Heart right ventricle (tissue), 16 donors: ENCODE measurements around the gene ATG7. TPM values are rescaled to one million over a fixed set of nuclear protein-coding genes. Genes with fewer than 3 reads are reported as not detected.

ENCODE experiments used
- ATAC-seq, 8 donors: fragments of 200-7000 bp; cut with Tn5 transposase; one replicate each; pipeline ENCODE4 v1.9.1; 2020; ENCODE audit warnings: mild to moderate bottlenecking in 8 of 8, moderate library complexity in 8 of 8, moderate number of reproducible peaks in 1 of 8
- DNase-seq, 2 donors: peaks; one replicate each; pipeline ENCODE4 v3.0.0-alpha.2; 2020
- H3K27ac ChIP-seq, 10 donors: fragments of 200-600 bp; sonication (generic) in 2 of 10; one replicate each; pipeline versions ENCODE4 v1.5.0 to v1.8.0; 2020 to 2022; ENCODE audit warnings: mild to moderate bottlenecking in 3 of 10
- H3K27me3 ChIP-seq, 7 donors: fragments of 200-600 bp; one replicate each; pipeline ENCODE4 v1.8.0; 2021 to 2022; ENCODE audit warnings: mild to moderate bottlenecking in 2 of 7
- H3K36me3 ChIP-seq, 9 donors: fragments of 200-600 bp; sonication (generic) in 1 of 9; one replicate each; pipeline versions ENCODE4 v1.5.0 to v1.8.0; 2020 to 2022; ENCODE audit warnings: mild to moderate bottlenecking in 2 of 9
- H3K4me1 ChIP-seq, 9 donors: fragments of 200-600 bp; sonication (generic) in 1 of 9; one replicate each; pipeline versions ENCODE4 v1.5.0 to v1.8.0; 2020 to 2022; ENCODE audit warnings: mild to moderate bottlenecking in 4 of 9
- H3K4me3 ChIP-seq, 10 donors: fragments of 200-600 bp; sonication (generic) in 2 of 10; one replicate each; pipeline versions ENCODE4 v1.5.0 to v1.8.0; 2020 to 2022; ENCODE audit warnings: mild to moderate bottlenecking in 7 of 10, moderate library complexity in 2 of 10
- H3K9me3 ChIP-seq, 11 donors: fragments of 200-600 bp in 10 of 11; sonication (generic) in 2 of 11; one replicate each; pipeline versions ENCODE4 v1.5.0 to v1.8.0; 2013 to 2022; ENCODE audit warnings: mild to moderate bottlenecking in 2 of 11, control low read depth in 1 of 11, moderate library complexity in 1 of 11
- CTCF ChIP-seq, 9 donors: fragments of 200-600 bp; sonication (generic) in 2 of 9; IDR thresholded peaks; one replicate each; pipeline versions ENCODE4 v1.5.0 to v1.8.0; 2021 to 2022; ENCODE audit warnings: antibody characterized with exemption in 9 of 9, mild to moderate bottlenecking in 5 of 9, moderate library complexity in 1 of 9
- WGBS, 2 donors: extraction: QIAGEN DNeasy Blood & Tissue Kit; methylation state at CpG; one replicate each; pipeline ENCODE4 v1.1.7; 2013; ENCODE audit warnings: inconsistent platforms in 1 of 2; 5-methylcytosine and 5-hydroxymethylcytosine counted together
- intact Hi-C, 10 donors: fragments of 100-400 bp; cut with DNase I; formaldehyde crosslinking; loops; one replicate each; pipeline versions ENCODE4 v1.11.1 to v1.14.2; 2022
- polyA plus RNA-seq, 2 donors: library from polyadenylated mRNA; stranded (reverse); fragments of 200-250 nt; gene quantifications; one replicate each; pipeline ENCODE4 v1.2.3, GENCODE V29; 2013
- total RNA-seq, 10 donors: library from RNA; stranded (reverse); fragmentation: NEBNext Ultra II Directional in 3 of 10; extraction: Animal tissue kit (Norgen Biotek cat#: 25700) in 3 of 10; gene quantifications; one replicate each; pipeline versions ENCODE4 v1.2.1 to v1.2.4, GENCODE V29; 2021 to 2023
- donor health status: Arrhythmogenic right ventricular cardiomyopathy.
- donor health status: ischemic (EF 13 %, LVEDD 7.1; RV severe dilation, severe dysfunction).
- donor health status: healthy with polysubstance abuse.
- donor health status: DM: no; HTN: yes; CAD: no.
- donor health status: DM: no; HTN: no; CAD: no.
- donor health status: ischemic (EF 25% LVEDD 6.9; RV normal size, moderate dysfunction).
- donor health status: ischemic (EF 25% LVEDD 5.7; RV mildly dilated, moderate dysfunction).
- donor health status: healthy.
- donor health status: DM: yes; HTN: yes; CAD: no.
- donor health status: Ischemic cardiomyopathy.
- donor health status: ischemic (EF 35%, LVEDD 5.7; RV mildly dilated, moderate dysfunction).
- donor health status: nonischemic (EF 11% LVEDD 7.7; RV severe dilation, severe dysfunction).
- donor health status: DM: yes; HTN: yes; CAD: no.
- donor health status: PGD.
- donor health status: ischemic (EF 29% LVEDD 5.4; RV normal size, mild dysfunction).
- donor health status: nonischemic (EF 23%, LVEDD 6.1; RV moderate dilation, normal function).

Gene ATG7
- total and polyA plus RNA-seq, 12 donors = 5.3 to 24.1 (median 16.8) TPM

DNA sequence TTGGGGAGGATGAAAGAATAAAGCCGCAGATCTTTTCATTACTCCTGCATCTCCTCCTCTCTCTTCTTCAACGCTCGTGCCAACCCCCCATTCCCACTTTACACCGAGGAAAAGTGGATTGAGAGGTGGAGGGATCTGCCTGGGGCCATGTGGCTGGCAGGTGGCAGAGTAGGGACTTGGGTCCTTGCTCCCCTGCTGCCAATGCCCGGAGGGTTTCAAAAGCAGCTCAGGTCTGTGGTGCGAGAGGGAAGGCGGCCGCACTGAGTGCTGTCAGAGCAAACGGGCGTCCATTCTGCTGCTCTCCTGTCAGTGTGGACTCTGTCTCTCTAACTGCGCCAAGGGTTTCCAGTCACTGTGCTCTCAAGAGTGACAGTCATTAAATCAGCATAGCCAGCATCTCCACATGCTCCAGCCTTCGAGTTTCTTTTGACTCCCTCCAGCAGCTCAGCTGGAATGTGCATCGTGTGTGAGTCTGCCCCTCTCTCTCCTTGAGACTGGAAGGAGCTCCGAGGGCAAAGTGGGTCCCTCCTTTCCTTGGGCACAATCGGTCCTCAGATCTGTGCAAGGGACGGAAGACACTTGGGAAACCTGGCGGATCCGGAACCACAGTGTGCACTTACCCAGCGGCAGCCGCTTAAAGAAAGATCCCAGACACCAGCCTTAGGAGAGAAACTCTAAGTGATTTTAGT, 302.9 kb downstream of the ATG7 start:
- Histone ChIP-seq H3K27me3 (no peaks in the 10 kb centered on the region), H3K27ac (no peak overlapping the region), H3K9me3 (no peaks in the 10 kb centered on the region), H3K36me3 (peaks cover 0 to 17% (median 0%) of the 10 kb centered on the region in 9 donors), H3K4me1 (peaks cover 6 to 72% (median 32%) of the 10 kb centered on the region in 9 donors), H3K4me3 (no peak overlapping the region)
- no peak for TF ChIP-seq CTCF (IDR thresholded peaks at IDR 0.05)
- ATAC-seq = no peak
- no peak for DNase-seq
- intact Hi-C loops = loop anchor here in 1 of 10 donors (2.0 to 5.0 kb wide), 2 partner anchors 28 to 1123 kb away; no protein-coding TSS in a partner anchor
- 83 to 84% methylated on average over 20 of the region's 20 CpGs for WGBS, 2 donors

- peaks cover under 1 to 72% (median 28%) of the 10 kb centered on the region in 9 donors for H3K4me1 ChIP-seq
- TF ChIP-seq CTCF (IDR thresholded peaks at IDR 0.05) = no peak
These were observed 303.5 kb downstream of the ATG7 start for GRCh38 chr3:11575677-11576076.

DNA sequence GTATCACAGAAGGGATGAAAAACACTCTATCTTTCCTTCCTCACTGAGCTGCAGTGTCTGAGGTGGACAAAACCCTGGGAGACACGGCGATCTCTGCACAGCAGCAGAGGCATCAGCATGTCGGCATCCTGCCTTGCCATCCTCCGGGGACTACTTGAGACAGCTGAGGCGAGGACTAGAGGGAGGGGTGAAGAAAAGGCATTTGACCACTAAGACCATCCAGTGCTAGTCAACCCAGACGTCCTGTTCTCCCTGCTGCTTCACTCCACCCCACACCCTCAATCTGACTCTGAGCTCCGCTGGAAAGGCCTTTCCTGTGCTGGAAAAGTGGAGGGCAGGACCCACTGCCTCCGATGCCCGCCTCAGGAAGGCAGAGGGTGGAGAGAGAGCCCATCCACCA, 304.3 kb downstream of the ATG7 start:
- TF ChIP-seq CTCF (IDR thresholded peaks at IDR 0.05) = no peak
- Histone ChIP-seq H3K36me3 (peaks cover 0 to 17% (median 0%) of the 10 kb centered on the region in 9 donors), H3K4me1 (peaks cover 4 to 72% (median 30%) of the 10 kb centered on the region in 9 donors), H3K4me3 (no peak overlapping the region), H3K27ac (peak overlapping the region in 6 of 10 donors; percentile 18 to 51 (median 34)), H3K9me3 (no peaks in the 10 kb centered on the region), H3K27me3 (no peaks in the 10 kb centered on the region)
- no peak for DNase-seq
- 48 to 55% methylated on average over 9 of the region's 9 CpGs for WGBS, 2 donors
- ATAC-seq = peak in 7 of 8 donors; percentile 23 to 62 (median 50)
- intact Hi-C loops = loop anchor here in 1 of 10 donors (5.0 kb wide), 1 partner anchor 1124 kb away; no protein-coding TSS in a partner anchor

More at GRCh38 chr3:11575677-11576076, 303.5 kb downstream of the ATG7 start:
- intact Hi-C loops = loop anchor here in 1 of 10 donors (2.0 to 5.0 kb wide), 2 partner anchors 29 to 1123 kb away; no protein-coding TSS in a partner anchor
- Histone ChIP-seq H3K36me3 (peaks cover 0 to 17% (median 0%) of the 10 kb centered on the region in 9 donors), H3K27me3 (no peaks in the 10 kb centered on the region), H3K4me3 (no peak overlapping the region), H3K27ac (no peak overlapping the region), H3K9me3 (no peaks in the 10 kb centered on the region)
- 76 to 77% methylated on average over 10 of the region's 10 CpGs for WGBS, 2 donors
- no peak for DNase-seq
- no peak for ATAC-seq

- Histone ChIP-seq H3K27ac (no peak overlapping the region), H3K4me3 (no peak overlapping the region), H3K27me3 (no peaks in the 10 kb centered on the region), H3K4me1 (peaks cover 6 to 86% (median 45%) of the 10 kb centered on the region in 9 donors), H3K36me3 (peaks cover 0 to 9% (median 0%) of the 10 kb centered on the region in 9 donors), H3K9me3 (no peaks in the 10 kb centered on the region)
- no peak for DNase-seq
- intact Hi-C loops = loop anchor here in 1 of 10 donors (5.0 kb wide), 1 partner anchor 1126 kb away; no protein-coding TSS in a partner anchor
- no peak for ATAC-seq
- TF ChIP-seq CTCF (IDR thresholded peaks at IDR 0.05) = no peak
- WGBS, 2 donors = 77 to 85% methylated on average over 8 of the region's 8 CpGs
These were observed 306.0 kb downstream of the ATG7 start for GRCh38 chr3:11578169-11578568.
